HepG2 (cell line): ENCODE results near the gene SOCS7. TPM values are rescaled to one million over a fixed set of nuclear protein-coding genes. Genes with fewer than 3 reads are reported as not detected.

Experiments
- ATAC-seq: fragments of 200-7000 bp; cut with Tn5 transposase; 3 replicates; pipeline ENCODE4 v1.9.1; 2020; ENCODE audit warnings: mild to moderate bottlenecking, moderate library complexity
- BruUV-seq: library from RNA; stranded (reverse); fragments of 400-500 nt; replicated peaks from 2 replicates; lab custom pipeline; 2021; lab: Mats Ljungman, UMichigan
- CTCF ChIA-PET: fragments of 300-600 bp; formaldehyde crosslinking; extraction: SDS; loops from one replicate; lab custom pipeline; 2021; ENCODE audit warnings: low total read pairs, inconsistent platforms, low intra/inter-chr PET ratio; lab: Yijun Ruan, JAX
- POLR2A ChIA-PET: fragments of 350-600 bp; sonication (Branson Sonifier 250); formaldehyde crosslinking; loops from one replicate; lab custom pipeline; 2020; ENCODE audit warnings: antibody characterized with exemption, inconsistent platforms; lab: Yijun Ruan, JAX
- DNase-seq: peaks from one replicate; pipeline ENCODE4 v3.0.0-alpha.2; 2015; ENCODE audit warnings: low spot score
- FAIRE-seq: peaks from 3 replicates; lab custom pipeline; 2011; peaks lifted over from hg19 to GRCh38; lab: Jason Lieb, UNC
- H2AFZ ChIP-seq: one replicate; pipeline ENCODE4 v1.6.1; 2011; ENCODE audit warnings: low read length, inconsistent platforms
- H3K27ac ChIP-seq: fragments of 300-600 bp; 3 replicates; pipeline ENCODE4 v1.8.0; 2011; ENCODE audit warnings: mixed run types, mild to moderate bottlenecking, mixed read lengths, low read length, inconsistent platforms; ENCODE audit not compliant: insufficient read depth; ENCODE audit errors: extremely low read length
- H3K27me3 ChIP-seq, 2 experiments: fragments of 200-600 bp in 1 of 2; 2 replicates in 1 of 2; 3 replicates in 1 of 2; pipeline versions ENCODE4 v1.6.0 to v1.8.0; 2011; ENCODE audit warnings: low read length in 2 of 2, mild to moderate bottlenecking in 2 of 2, moderate library complexity in 2 of 2, inconsistent platforms in 1 of 2; ENCODE audit not compliant: insufficient read depth in 2 of 2, control insufficient read depth in 1 of 2
- H3K36me3 ChIP-seq, 2 experiments: fragments of 200-600 bp in 1 of 2; replicated peaks in 1 of 2; 2 replicates in 1 of 2; 3 replicates in 1 of 2; pipeline versions ENCODE4 v1.5.1 to v1.8.0; 2011; ENCODE audit warnings: low read length in 2 of 2, inconsistent platforms in 1 of 2; ENCODE audit not compliant: insufficient read depth in 2 of 2, control insufficient read depth in 1 of 2
- H3K4me1 ChIP-seq: 2 replicates; pipeline ENCODE4 v1.5.1; 2012; ENCODE audit warnings: low read length, inconsistent platforms; ENCODE audit not compliant: insufficient read depth
- H3K4me2 ChIP-seq: 2 replicates; pipeline ENCODE4 v1.6.0; 2011; ENCODE audit warnings: low read depth, low read length, inconsistent platforms
- H3K4me3 ChIP-seq, 3 experiments: fragments of 200-600 bp in 1 of 3; sonication (generic), shearing (Covaris generic) in 1 of 3; replicated peaks in 1 of 3; 2 replicates each; pipeline ENCODE4 v1.5.1; 2011 to 2016; ENCODE audit warnings: low read length in 3 of 3, inconsistent platforms in 2 of 3, low read depth in 2 of 3, mild to moderate bottlenecking in 2 of 3, control low read depth in 1 of 3, mixed read lengths in 1 of 3; ENCODE audit not compliant: insufficient read depth in 1 of 3
- H3K79me2 ChIP-seq: one replicate; pipeline ENCODE4 v1.6.1; 2011; ENCODE audit warnings: low read length, inconsistent platforms; ENCODE audit not compliant: insufficient read depth
- H3K9ac ChIP-seq: 2 replicates; pipeline ENCODE4 v1.6.0; 2011; ENCODE audit warnings: mild to moderate bottlenecking, low read depth, low read length, inconsistent platforms; ENCODE audit not compliant: insufficient read depth
- H3K9me3 ChIP-seq: 2 replicates; pipeline ENCODE4 v1.5.1; 2012; ENCODE audit warnings: mild to moderate bottlenecking, low read length
- H4K20me1 ChIP-seq: 2 replicates; pipeline ENCODE4 v1.6.0; 2011; ENCODE audit warnings: inconsistent platforms, mild to moderate bottlenecking, low read length, moderate library complexity; ENCODE audit not compliant: insufficient read depth
- BRD4 ChIP-seq: sonication (generic); formaldehyde crosslinking; IDR thresholded peaks from 2 replicates; pipeline ENCODE4 v1.4.0; 2020; ENCODE audit warnings: missing genetic modification reagents
- HMGXB4 ChIP-seq, 2 experiments: sonication (generic) in 1 of 2; formaldehyde crosslinking in 1 of 2; IDR thresholded peaks; 2 replicates each; pipeline versions ENCODE4 v1.4.0 to v1.6.1; 2018 to 2020; ENCODE audit warnings: missing genetic modification reagents in 2 of 2, borderline replicate concordance in 1 of 2, low read depth in 1 of 2, mild to moderate bottlenecking in 1 of 2, missing biosample characterization in 1 of 2
- MTF1 ChIP-seq: sonication (generic); formaldehyde crosslinking; IDR thresholded peaks from 2 replicates; pipeline ENCODE4 v1.5.0; 2020; ENCODE audit warnings: missing genetic modification reagents
- NRL ChIP-seq: sonication (generic); formaldehyde crosslinking; IDR thresholded peaks from 2 replicates; pipeline ENCODE4 v1.5.0; 2020; ENCODE audit warnings: missing genetic modification reagents, mild to moderate bottlenecking, moderate library complexity, borderline replicate concordance
- SIX4 ChIP-seq: sonication (generic); formaldehyde crosslinking; IDR thresholded peaks from 2 replicates; pipeline ENCODE4 v1.4.0; 2020; ENCODE audit warnings: missing genetic modification reagents
- TBP ChIP-seq: sonication (generic); formaldehyde crosslinking; IDR thresholded peaks from 2 replicates; pipeline ENCODE4 v1.5.0; 2020; ENCODE audit warnings: missing genetic modification reagents
- ZFY ChIP-seq: sonication (generic); formaldehyde crosslinking; IDR thresholded peaks from 2 replicates; pipeline ENCODE4 v1.4.0; 2020; ENCODE audit warnings: missing genetic modification reagents
- ZNF205 ChIP-seq: IDR thresholded peaks from 2 replicates; pipeline ENCODE4 v1.6.1; 2018; ENCODE audit warnings: missing biosample characterization, missing genetic modification reagents
- ZNF484 ChIP-seq: sonication (generic); formaldehyde crosslinking; IDR thresholded peaks from 2 replicates; pipeline ENCODE4 v1.5.1; 2020; ENCODE audit warnings: mild to moderate bottlenecking, low read depth, missing genetic modification reagents, borderline replicate concordance
- ZNF703 ChIP-seq: sonication (generic); formaldehyde crosslinking; IDR thresholded peaks from 2 replicates; pipeline ENCODE4 v1.5.1; 2020; ENCODE audit warnings: missing genetic modification reagents, mild to moderate bottlenecking, moderate library complexity, borderline replicate concordance
- WGBS: methylation state at CpG from one replicate; pipeline ENCODE4 v1.1.6; 2017; ENCODE audit warnings: low lambda C conversion rate; 5-methylcytosine and 5-hydroxymethylcytosine counted together
- in situ Hi-C: cut with HindIII; loops from 2 replicates; pipeline ENCODE4 v1.10.0; 2017; ENCODE audit warnings: low pct_unique_long_range_greater_than_20kb; ENCODE audit not compliant: extremely low pct_ligation_motif_present
- intact Hi-C: fragments of 100-400 bp; cut with micrococcal nuclease; formaldehyde crosslinking; loops from one replicate; pipeline ENCODE4 v1.10.0; 2022; ENCODE audit not compliant: unreplicated experiment
- polyA plus RNA-seq, 8 experiments: library from polyadenylated mRNA; depleted of rRNA in 3 of 8; stranded (reverse) in 7 of 8; unstranded in 1 of 8; fragments of >200 nt; fragmentation: Illumina TruSeq in 4 of 8; extraction: Trizol in 4 of 8; gene quantifications; 2 replicates each; pipeline versions ENCODE4 v1.2.1 to v1.2.3, GENCODE V29; 2011 to 2016; ENCODE audit warnings: low read depth in 4 of 8, missing spikeins in 1 of 8, mixed read lengths in 1 of 8; ENCODE audit not compliant: insufficient read depth in 1 of 8
- total RNA-seq, 5 experiments: library from RNA; depleted of rRNA; stranded (reverse); fragments of >200 nt; fragmentation: Illumina TruSeq; extraction: Trizol; gene quantifications; 2 replicates each; pipeline ENCODE4 v1.2.3, GENCODE V29; 2016; ENCODE audit warnings: low read depth in 1 of 5
- TF ChIP-seq, protein P1 (sequence below): sonication (generic); formaldehyde crosslinking; IDR thresholded peaks from 2 replicates; pipeline ENCODE4 v1.9.0; 2021; ENCODE audit warnings: missing genetic modification reagents, borderline replicate concordance
- TF ChIP-seq, protein P2 (sequence below): sonication (generic); formaldehyde crosslinking; IDR thresholded peaks from 2 replicates; pipeline ENCODE4 v1.5.1; 2020; ENCODE audit warnings: missing genetic modification reagents, mild to moderate bottlenecking, borderline replicate concordance
- TF ChIP-seq, protein P3 (sequence below): sonication (generic); formaldehyde crosslinking; IDR thresholded peaks from 2 replicates; pipeline ENCODE4 v1.4.0; 2020; ENCODE audit warnings: missing genetic modification reagents, borderline replicate concordance

Gene SOCS7
- total and polyA plus RNA-seq, 2 of the 13 experiments (the other 11 are each of a cell fraction or from before 2014, with no cell fraction given): 19.2 to 24.2 TPM

DNA sequence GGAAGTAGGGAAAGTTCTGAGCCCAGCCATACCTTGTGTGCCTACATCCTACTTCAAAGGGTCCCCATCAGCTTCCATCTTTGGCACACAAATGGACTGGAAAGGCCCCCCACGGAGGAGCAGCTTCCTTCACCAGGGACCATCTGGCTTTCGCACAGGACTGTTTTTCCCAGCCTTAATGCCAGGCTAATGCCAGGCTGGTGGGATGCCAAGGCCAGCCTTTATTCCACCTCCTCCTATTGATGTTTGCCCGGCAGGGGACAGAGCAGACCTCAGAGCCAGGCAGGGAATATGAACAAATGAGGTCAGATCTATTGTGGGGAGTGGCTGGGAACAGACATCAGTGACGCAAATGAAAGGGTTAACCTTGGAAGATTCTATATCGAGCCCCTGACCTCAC lies 13.6 kb upstream of the SOCS7 start:
- intact Hi-C loops: no loop called here
- ChIA-PET CTCF (no interaction called here), POLR2A (interaction anchor here (1.1 to 1.5 kb wide), 2 partner anchors 11 to 77 kb away, joined by 3 to 5 read pairs; no protein-coding TSS in a partner anchor)
- Histone ChIP-seq H3K79me2 (no peaks in the 10 kb centered on the region), H3K4me2 (no peak overlapping the region), H3K36me3 (no peaks in the 10 kb centered on the region), H3K9ac (no peak overlapping the region), H3K4me3 (no peak overlapping the region), H3K27ac (no peak overlapping the region), H3K27me3 (peaks cover 13 to 55% of the 10 kb centered on the region in 2 experiments; a peak in 4 of 5 replicates), H2AFZ (no peak overlapping the region), H4K20me1 (no peaks in the 10 kb centered on the region), H3K4me1 (peaks cover 6% of the 10 kb centered on the region; the same call in 1 of the 2 replicates), H3K9me3 (no peaks in the 10 kb centered on the region)
- in situ Hi-C loops: loop anchor here (5.0 kb wide), 1 partner anchor 154 kb away; no protein-coding TSS in a partner anchor
- BruUV-seq: no TSS peak
- DNase-seq (no peak), FAIRE-seq (no peak), ATAC-seq (no peak)
- 3% methylated on average over 4 of the region's 5 CpGs for WGBS
- TF ChIP-seq MTF1 (CRISPR knock-in tag) (no peak), BRD4 (no peak), NRL (no peak), ZFY (CRISPR knock-in tag) (no peak), ZNF484 (CRISPR knock-in tag) (no peak), SIX4 (no peak), ZNF205 (no peak), HMGXB4 (CRISPR knock-in tag; IDR thresholded peaks at IDR 0.05; ENCODE audit: borderline replicate concordance in 1 of 2, low read depth in 1 of 2) (no peak), ZNF703 (CRISPR knock-in tag) (no peak), TBP (CRISPR knock-in tag) (no peak)
- TF ChIP-seq, protein P1, sequence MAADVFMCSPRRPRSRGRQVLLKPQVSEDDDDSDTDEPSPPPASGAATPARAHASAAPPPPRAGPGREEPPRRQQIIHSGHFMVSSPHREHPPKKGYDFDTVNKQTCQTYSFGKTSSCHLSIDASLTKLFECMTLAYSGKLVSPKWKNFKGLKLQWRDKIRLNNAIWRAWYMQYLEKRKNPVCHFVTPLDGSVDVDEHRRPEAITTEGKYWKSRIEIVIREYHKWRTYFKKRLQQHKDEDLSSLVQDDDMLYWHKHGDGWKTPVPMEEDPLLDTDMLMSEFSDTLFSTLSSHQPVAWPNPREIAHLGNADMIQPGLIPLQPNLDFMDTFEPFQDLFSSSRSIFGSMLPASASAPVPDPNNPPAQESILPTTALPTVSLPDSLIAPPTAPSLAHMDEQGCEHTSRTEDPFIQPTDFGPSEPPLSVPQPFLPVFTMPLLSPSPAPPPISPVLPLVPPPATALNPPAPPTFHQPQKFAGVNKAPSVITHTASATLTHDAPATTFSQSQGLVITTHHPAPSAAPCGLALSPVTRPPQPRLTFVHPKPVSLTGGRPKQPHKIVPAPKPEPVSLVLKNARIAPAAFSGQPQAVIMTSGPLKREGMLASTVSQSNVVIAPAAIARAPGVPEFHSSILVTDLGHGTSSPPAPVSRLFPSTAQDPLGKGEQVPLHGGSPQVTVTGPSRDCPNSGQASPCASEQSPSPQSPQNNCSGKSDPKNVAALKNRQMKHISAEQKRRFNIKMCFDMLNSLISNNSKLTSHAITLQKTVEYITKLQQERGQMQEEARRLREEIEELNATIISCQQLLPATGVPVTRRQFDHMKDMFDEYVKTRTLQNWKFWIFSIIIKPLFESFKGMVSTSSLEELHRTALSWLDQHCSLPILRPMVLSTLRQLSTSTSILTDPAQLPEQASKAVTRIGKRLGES (CRISPR knock-in tag): no peak
- TF ChIP-seq, protein P2, sequence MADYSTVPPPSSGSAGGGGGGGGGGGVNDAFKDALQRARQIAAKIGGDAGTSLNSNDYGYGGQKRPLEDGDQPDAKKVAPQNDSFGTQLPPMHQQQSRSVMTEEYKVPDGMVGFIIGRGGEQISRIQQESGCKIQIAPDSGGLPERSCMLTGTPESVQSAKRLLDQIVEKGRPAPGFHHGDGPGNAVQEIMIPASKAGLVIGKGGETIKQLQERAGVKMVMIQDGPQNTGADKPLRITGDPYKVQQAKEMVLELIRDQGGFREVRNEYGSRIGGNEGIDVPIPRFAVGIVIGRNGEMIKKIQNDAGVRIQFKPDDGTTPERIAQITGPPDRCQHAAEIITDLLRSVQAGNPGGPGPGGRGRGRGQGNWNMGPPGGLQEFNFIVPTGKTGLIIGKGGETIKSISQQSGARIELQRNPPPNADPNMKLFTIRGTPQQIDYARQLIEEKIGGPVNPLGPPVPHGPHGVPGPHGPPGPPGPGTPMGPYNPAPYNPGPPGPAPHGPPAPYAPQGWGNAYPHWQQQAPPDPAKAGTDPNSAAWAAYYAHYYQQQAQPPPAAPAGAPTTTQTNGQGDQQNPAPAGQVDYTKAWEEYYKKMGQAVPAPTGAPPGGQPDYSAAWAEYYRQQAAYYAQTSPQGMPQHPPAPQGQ (CRISPR knock-in tag): no peak
- TF ChIP-seq, protein P3, sequence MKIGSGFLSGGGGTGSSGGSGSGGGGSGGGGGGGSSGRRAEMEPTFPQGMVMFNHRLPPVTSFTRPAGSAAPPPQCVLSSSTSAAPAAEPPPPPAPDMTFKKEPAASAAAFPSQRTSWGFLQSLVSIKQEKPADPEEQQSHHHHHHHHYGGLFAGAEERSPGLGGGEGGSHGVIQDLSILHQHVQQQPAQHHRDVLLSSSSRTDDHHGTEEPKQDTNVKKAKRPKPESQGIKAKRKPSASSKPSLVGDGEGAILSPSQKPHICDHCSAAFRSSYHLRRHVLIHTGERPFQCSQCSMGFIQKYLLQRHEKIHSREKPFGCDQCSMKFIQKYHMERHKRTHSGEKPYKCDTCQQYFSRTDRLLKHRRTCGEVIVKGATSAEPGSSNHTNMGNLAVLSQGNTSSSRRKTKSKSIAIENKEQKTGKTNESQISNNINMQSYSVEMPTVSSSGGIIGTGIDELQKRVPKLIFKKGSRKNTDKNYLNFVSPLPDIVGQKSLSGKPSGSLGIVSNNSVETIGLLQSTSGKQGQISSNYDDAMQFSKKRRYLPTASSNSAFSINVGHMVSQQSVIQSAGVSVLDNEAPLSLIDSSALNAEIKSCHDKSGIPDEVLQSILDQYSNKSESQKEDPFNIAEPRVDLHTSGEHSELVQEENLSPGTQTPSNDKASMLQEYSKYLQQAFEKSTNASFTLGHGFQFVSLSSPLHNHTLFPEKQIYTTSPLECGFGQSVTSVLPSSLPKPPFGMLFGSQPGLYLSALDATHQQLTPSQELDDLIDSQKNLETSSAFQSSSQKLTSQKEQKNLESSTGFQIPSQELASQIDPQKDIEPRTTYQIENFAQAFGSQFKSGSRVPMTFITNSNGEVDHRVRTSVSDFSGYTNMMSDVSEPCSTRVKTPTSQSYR (CRISPR knock-in tag): no peak
